ENCODE measurements around the gene TOGARAM1.

Gene TOGARAM1

GRCh38 chr14:44940944-44941343, 21.0 kb upstream of the TOGARAM1 start:
- peaks cover 22% of the 10 kb centered on the region for H3K36me3 ChIP-seq (ENCODE audit: insufficient read depth, insufficient read length, low read length)
- TF ChIP-seq ZNF274 (IDR thresholded peaks at IDR 0.05; ENCODE audit: low read depth, low read length) (no peak), SUZ12 (IDR thresholded peaks at IDR 0.05; ENCODE audit: extremely low read depth, insufficient read depth, insufficient read length) (no peak), YY1 (IDR thresholded peaks at IDR 0.05; ENCODE audit: insufficient read depth, insufficient read length) (no peak)
- no peaks in the 10 kb centered on the region for H3K4me1 ChIP-seq (ENCODE audit: insufficient read depth, insufficient read length)
- H3K27me3 ChIP-seq (ENCODE audit: insufficient read depth, insufficient read length): no peaks in the 10 kb centered on the region
- no peak overlapping the region for H3K9ac ChIP-seq (ENCODE audit: insufficient read length, low read depth)
- DNase-seq (ENCODE audit: low read depth, low spot score): no peak
- no peaks in the 10 kb centered on the region for H3K9me3 ChIP-seq (ENCODE audit: insufficient read depth, low read length)
- H3K4me3 ChIP-seq (ENCODE audit: insufficient read length, low read depth): no peak overlapping the region

- Histone ChIP-seq H3K4me1 (ENCODE audit: insufficient read depth, insufficient read length) (no peaks in the 10 kb centered on the region), H3K9me3 (ENCODE audit: insufficient read depth, low read length) (no peaks in the 10 kb centered on the region), H3K9ac (ENCODE audit: insufficient read length, low read depth) (no peak overlapping the region), H3K36me3 (ENCODE audit: insufficient read depth, insufficient read length, low read length) (peaks cover 22% of the 10 kb centered on the region), H3K4me3 (ENCODE audit: insufficient read length, low read depth) (no peak overlapping the region), H3K27me3 (ENCODE audit: insufficient read depth, insufficient read length) (no peaks in the 10 kb centered on the region)
- DNase-seq (ENCODE audit: low read depth, low spot score): no peak
- TF ChIP-seq YY1 (IDR thresholded peaks at IDR 0.05; ENCODE audit: insufficient read depth, insufficient read length): no peak
- TF ChIP-seq ZNF274 (IDR thresholded peaks at IDR 0.05; ENCODE audit: low read depth, low read length): no peak
- TF ChIP-seq SUZ12 (IDR thresholded peaks at IDR 0.05; ENCODE audit: extremely low read depth, insufficient read depth, insufficient read length): no peak
Measured at GRCh38 chr14:44941591-44941990, 20.4 kb upstream of the TOGARAM1 start.

- H3K4me1 ChIP-seq (ENCODE audit: insufficient read depth, insufficient read length): no peaks in the 10 kb centered on the region
- H3K4me3 ChIP-seq (ENCODE audit: insufficient read length, low read depth): no peak overlapping the region
- DNase-seq (ENCODE audit: low read depth, low spot score): no peak
- H3K36me3 ChIP-seq (ENCODE audit: insufficient read depth, insufficient read length, low read length): peaks cover 22% of the 10 kb centered on the region
- TF ChIP-seq YY1 (IDR thresholded peaks at IDR 0.05; ENCODE audit: insufficient read depth, insufficient read length) (no peak), ZNF274 (IDR thresholded peaks at IDR 0.05; ENCODE audit: low read depth, low read length) (no peak)
- H3K9me3 ChIP-seq (ENCODE audit: insufficient read depth, low read length): 0 out of 2 replicates have a peak, but pooled peaks cover 6% of the 10 kb centered on the region
- H3K9ac ChIP-seq (ENCODE audit: insufficient read length, low read depth): no peak overlapping the region
- H3K27me3 ChIP-seq (ENCODE audit: insufficient read depth, insufficient read length): no peaks in the 10 kb centered on the region
Measured at GRCh38 chr14:44942436-44942835, 19.6 kb upstream of the TOGARAM1 start.

- no peak for DNase-seq (ENCODE audit: low read depth, low spot score)
- Histone ChIP-seq H3K9me3 (ENCODE audit: insufficient read depth, low read length) (0 out of 2 replicates have a peak, but pooled peaks cover 6% of the 10 kb centered on the region), H3K27me3 (ENCODE audit: insufficient read depth, insufficient read length) (no peaks in the 10 kb centered on the region), H3K4me3 (ENCODE audit: insufficient read length, low read depth) (no peak overlapping the region), H3K36me3 (ENCODE audit: insufficient read depth, insufficient read length, low read length) (peaks cover 17% of the 10 kb centered on the region), H3K4me1 (ENCODE audit: insufficient read depth, insufficient read length) (no peaks in the 10 kb centered on the region), H3K9ac (ENCODE audit: insufficient read length, low read depth) (no peak overlapping the region)
- TF ChIP-seq YY1 (IDR thresholded peaks at IDR 0.05; ENCODE audit: insufficient read depth, insufficient read length) (no peak), ZNF274 (IDR thresholded peaks at IDR 0.05; ENCODE audit: low read depth, low read length) (no peak), SUZ12 (IDR thresholded peaks at IDR 0.05; ENCODE audit: extremely low read depth, insufficient read depth, insufficient read length) (no peak)
Measured at GRCh38 chr14:44944107-44944506, 17.9 kb upstream of the TOGARAM1 start.

DNA sequence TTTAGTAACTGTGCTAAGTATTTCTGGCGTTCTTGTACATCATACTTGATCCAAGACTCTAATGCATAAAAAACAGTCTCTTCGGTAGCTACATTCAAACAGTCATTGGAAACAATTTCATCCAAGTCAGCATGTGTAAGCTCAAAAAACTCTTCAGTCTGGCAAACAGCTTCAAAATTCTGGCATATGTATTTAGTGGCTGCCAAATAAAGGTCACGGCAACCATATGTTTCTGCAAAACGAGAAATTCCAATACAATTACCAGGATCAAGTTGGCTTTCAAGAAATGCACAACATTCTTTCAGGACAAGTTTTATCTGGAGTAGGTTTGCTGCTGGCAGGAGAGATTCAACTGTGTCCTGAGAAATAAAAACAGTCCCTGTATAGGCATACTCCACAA, 16.7 kb upstream of the TOGARAM1 start:
- H3K4me3 ChIP-seq (ENCODE audit: insufficient read length, low read depth): no peak overlapping the region
- no peak overlapping the region for H3K9ac ChIP-seq (ENCODE audit: insufficient read length, low read depth)
- H3K36me3 ChIP-seq (ENCODE audit: insufficient read depth, insufficient read length, low read length): peaks cover 14% of the 10 kb centered on the region
- H3K27me3 ChIP-seq (ENCODE audit: insufficient read depth, insufficient read length): no peaks in the 10 kb centered on the region
- H3K9me3 ChIP-seq (ENCODE audit: insufficient read depth, low read length): 0 out of 2 replicates have a peak, but pooled peaks cover 6% of the 10 kb centered on the region
- TF ChIP-seq YY1 (IDR thresholded peaks at IDR 0.05; ENCODE audit: insufficient read depth, insufficient read length) (no peak), SUZ12 (IDR thresholded peaks at IDR 0.05; ENCODE audit: extremely low read depth, insufficient read depth, insufficient read length) (no peak), ZNF274 (IDR thresholded peaks at IDR 0.05; ENCODE audit: low read depth, low read length) (no peak)
- H3K4me1 ChIP-seq (ENCODE audit: insufficient read depth, insufficient read length): no peaks in the 10 kb centered on the region
- DNase-seq (ENCODE audit: low read depth, low spot score): no peak

DNA sequence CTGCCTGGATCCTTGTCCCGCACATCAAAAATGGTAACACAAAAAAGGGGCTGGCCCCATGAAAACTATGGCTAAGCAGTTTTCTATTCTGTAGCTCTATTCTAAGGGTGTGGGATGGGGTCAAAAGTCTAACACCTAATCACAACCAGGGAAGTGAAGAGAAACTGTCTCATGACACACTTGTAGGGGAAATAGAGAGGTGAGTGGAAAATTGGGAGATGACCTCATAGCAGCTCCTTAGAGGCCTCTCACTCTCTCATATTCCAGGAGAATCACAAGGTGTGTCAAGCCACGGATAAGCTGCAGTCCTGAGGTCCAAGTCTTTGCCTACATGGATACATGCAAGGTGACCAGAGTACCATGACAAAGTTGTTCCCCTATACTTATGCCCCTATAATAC, 10.9 kb upstream of the TOGARAM1 start:
- Histone ChIP-seq H3K36me3 (ENCODE audit: insufficient read depth, insufficient read length, low read length) (peaks cover 3% of the 10 kb centered on the region), H3K4me1 (ENCODE audit: insufficient read depth, insufficient read length) (no peaks in the 10 kb centered on the region), H3K9me3 (ENCODE audit: insufficient read depth, low read length) (0 out of 2 replicates have a peak, but pooled peaks cover 6% of the 10 kb centered on the region), H3K4me3 (ENCODE audit: insufficient read length, low read depth) (no peak overlapping the region), H3K9ac (ENCODE audit: insufficient read length, low read depth) (no peak overlapping the region), H3K27me3 (ENCODE audit: insufficient read depth, insufficient read length) (no peaks in the 10 kb centered on the region)
- DNase-seq (ENCODE audit: low read depth, low spot score): no peak
- TF ChIP-seq YY1 (IDR thresholded peaks at IDR 0.05; ENCODE audit: insufficient read depth, insufficient read length): no peak
- TF ChIP-seq ZNF274 (IDR thresholded peaks at IDR 0.05; ENCODE audit: low read depth, low read length): no peak
- TF ChIP-seq SUZ12 (IDR thresholded peaks at IDR 0.05; ENCODE audit: extremely low read depth, insufficient read depth, insufficient read length): no peak

- TF ChIP-seq ZNF274 (IDR thresholded peaks at IDR 0.05; ENCODE audit: low read depth, low read length) (no peak), SUZ12 (IDR thresholded peaks at IDR 0.05; ENCODE audit: extremely low read depth, insufficient read depth, insufficient read length) (no peak), YY1 (IDR thresholded peaks at IDR 0.05; ENCODE audit: insufficient read depth, insufficient read length) (no peak)
Measured at GRCh38 chr14:44952391-44953110, 9.4 kb upstream of the TOGARAM1 start.

More at GRCh38 chr14:44952391-44953110, 9.4 kb upstream of the TOGARAM1 start:
- Histone ChIP-seq H3K36me3 (ENCODE audit: insufficient read depth, insufficient read length, low read length) (peaks cover 3% of the 10 kb centered on the region), H3K4me3 (ENCODE audit: insufficient read length, low read depth) (no peak overlapping the region), H3K4me1 (ENCODE audit: insufficient read depth, insufficient read length) (no peaks in the 10 kb centered on the region), H3K27me3 (ENCODE audit: insufficient read depth, insufficient read length) (no peaks in the 10 kb centered on the region), H3K9me3 (ENCODE audit: insufficient read depth, low read length) (no peaks in the 10 kb centered on the region), H3K9ac (ENCODE audit: insufficient read length, low read depth) (no peak overlapping the region)
- no peak for DNase-seq (ENCODE audit: low read depth, low spot score)
